ENCODE results near the gene BMP8B.
"Not testable (repeated sequence)": the region's sequence is repeated elsewhere in the genome, so short reads cannot be mapped to it uniquely, and the experiment has no call there.

BMP8B gene

DNA sequence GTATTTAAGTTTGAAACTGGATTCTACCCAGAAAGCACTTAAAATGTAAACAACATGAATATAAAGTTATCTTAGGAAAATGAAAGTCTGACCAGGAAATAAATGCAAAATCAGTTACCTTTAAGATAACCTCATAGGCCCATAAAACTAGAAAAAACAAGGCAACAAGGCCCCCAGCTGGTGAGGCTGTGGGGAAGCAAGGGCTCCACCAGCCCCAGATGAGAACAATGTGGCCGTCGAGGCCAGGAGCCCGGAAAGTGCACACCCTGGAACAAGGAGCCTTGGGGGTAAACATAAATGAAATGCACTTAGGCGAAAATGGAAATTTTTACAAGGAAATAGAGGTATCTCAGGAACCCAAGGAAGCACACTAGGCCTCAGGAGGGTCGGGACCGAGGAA lies 37.9 kb upstream of the BMP8B start:
- Histone ChIP-seq H3K36me3 (ENCODE audit: control insufficient read depth, insufficient read depth, low read length) (no peaks in the 10 kb centered on the region), H3K27me3 (replicated peaks; ENCODE audit: control insufficient read depth, insufficient read depth, low read length) (no peaks in the 10 kb centered on the region), H3K4me3 (replicated peaks; ENCODE audit: low read depth, low read length) (no peak overlapping the region)
- no peak for DNase-seq (ENCODE audit: extremely low read depth, insufficient read length)
- TF ChIP-seq, protein P1, sequence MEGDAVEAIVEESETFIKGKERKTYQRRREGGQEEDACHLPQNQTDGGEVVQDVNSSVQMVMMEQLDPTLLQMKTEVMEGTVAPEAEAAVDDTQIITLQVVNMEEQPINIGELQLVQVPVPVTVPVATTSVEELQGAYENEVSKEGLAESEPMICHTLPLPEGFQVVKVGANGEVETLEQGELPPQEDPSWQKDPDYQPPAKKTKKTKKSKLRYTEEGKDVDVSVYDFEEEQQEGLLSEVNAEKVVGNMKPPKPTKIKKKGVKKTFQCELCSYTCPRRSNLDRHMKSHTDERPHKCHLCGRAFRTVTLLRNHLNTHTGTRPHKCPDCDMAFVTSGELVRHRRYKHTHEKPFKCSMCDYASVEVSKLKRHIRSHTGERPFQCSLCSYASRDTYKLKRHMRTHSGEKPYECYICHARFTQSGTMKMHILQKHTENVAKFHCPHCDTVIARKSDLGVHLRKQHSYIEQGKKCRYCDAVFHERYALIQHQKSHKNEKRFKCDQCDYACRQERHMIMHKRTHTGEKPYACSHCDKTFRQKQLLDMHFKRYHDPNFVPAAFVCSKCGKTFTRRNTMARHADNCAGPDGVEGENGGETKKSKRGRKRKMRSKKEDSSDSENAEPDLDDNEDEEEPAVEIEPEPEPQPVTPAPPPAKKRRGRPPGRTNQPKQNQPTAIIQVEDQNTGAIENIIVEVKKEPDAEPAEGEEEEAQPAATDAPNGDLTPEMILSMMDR (IDR thresholded peaks at IDR 0.05; ENCODE audit: insufficient read depth, low read length, poor library complexity, severe bottlenecking) = peak; percentile 8

GRCh38 chr1:39825432-39825941 lies 36.8 kb upstream of the BMP8B start:
- no peaks in the 10 kb centered on the region for H3K36me3 ChIP-seq (ENCODE audit: control insufficient read depth, insufficient read depth, low read length)
- H3K27me3 ChIP-seq (replicated peaks; ENCODE audit: control insufficient read depth, insufficient read depth, low read length) = no peaks in the 10 kb centered on the region
- peak; percentile 64 for DNase-seq (ENCODE audit: extremely low read depth, insufficient read length)
- TF ChIP-seq, protein P1 (IDR thresholded peaks at IDR 0.05; ENCODE audit: insufficient read depth, low read length, poor library complexity, severe bottlenecking) = no peak
- no peak overlapping the region for H3K4me3 ChIP-seq (replicated peaks; ENCODE audit: low read depth, low read length)

DNA sequence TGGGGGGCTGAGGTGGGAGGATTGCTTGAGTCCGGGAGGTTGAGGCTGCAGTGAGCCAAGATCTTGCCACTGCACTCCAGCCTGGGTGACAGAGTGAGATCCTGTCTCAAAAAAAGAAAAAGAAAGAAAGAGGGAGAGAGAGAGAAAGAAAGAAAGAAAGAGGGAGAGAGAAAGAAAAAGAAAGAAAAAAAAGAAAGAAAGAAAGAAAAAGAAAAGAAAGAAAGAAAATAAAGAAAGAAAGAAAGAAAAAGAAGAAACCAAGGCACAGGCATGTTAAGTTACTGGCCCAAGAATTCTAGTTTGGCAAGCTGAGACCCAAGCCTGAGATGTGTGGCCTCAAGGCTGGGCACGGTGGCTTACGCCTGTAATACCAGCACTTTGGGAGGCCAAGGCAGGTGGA lies 34.8 kb upstream of the BMP8B start:
- not testable (repeated sequence) for H3K36me3 ChIP-seq (ENCODE audit: control insufficient read depth, insufficient read depth, low read length); H3K27me3 ChIP-seq (replicated peaks; ENCODE audit: control insufficient read depth, insufficient read depth, low read length); DNase-seq (ENCODE audit: extremely low read depth, insufficient read length); H3K4me3 ChIP-seq (replicated peaks; ENCODE audit: low read depth, low read length)

- Histone ChIP-seq H3K27me3 (replicated peaks; ENCODE audit: control insufficient read depth, insufficient read depth, low read length) (no peaks in the 10 kb centered on the region), H3K36me3 (ENCODE audit: control insufficient read depth, insufficient read depth, low read length) (no peaks in the 10 kb centered on the region), H3K4me3 (replicated peaks; ENCODE audit: low read depth, low read length) (no peak overlapping the region)
- DNase-seq (ENCODE audit: extremely low read depth, insufficient read length) = no peak
- TF ChIP-seq, protein P1 (IDR thresholded peaks at IDR 0.05; ENCODE audit: insufficient read depth, low read length, poor library complexity, severe bottlenecking) = no peak
These were observed 33.5 kb upstream of the BMP8B start for GRCh38 chr1:39822146-39822545.

- no peaks in the 10 kb centered on the region for H3K27me3 ChIP-seq (replicated peaks; ENCODE audit: control insufficient read depth, insufficient read depth, low read length)
- no peak overlapping the region for H3K4me3 ChIP-seq (replicated peaks; ENCODE audit: low read depth, low read length)
- DNase-seq (ENCODE audit: extremely low read depth, insufficient read length) = no peak
- TF ChIP-seq, protein P1 (IDR thresholded peaks at IDR 0.05; ENCODE audit: insufficient read depth, low read length, poor library complexity, severe bottlenecking) = no peak
- H3K36me3 ChIP-seq (ENCODE audit: control insufficient read depth, insufficient read depth, low read length) = no peaks in the 10 kb centered on the region
These were observed 30.6 kb upstream of the BMP8B start for GRCh38 chr1:39819091-39819812.

- TF ChIP-seq, protein P1 (IDR thresholded peaks at IDR 0.05; ENCODE audit: insufficient read depth, low read length, poor library complexity, severe bottlenecking) = no peak
- Histone ChIP-seq H3K36me3 (ENCODE audit: control insufficient read depth, insufficient read depth, low read length) (no peaks in the 10 kb centered on the region), H3K27me3 (replicated peaks; ENCODE audit: control insufficient read depth, insufficient read depth, low read length) (no peaks in the 10 kb centered on the region), H3K4me3 (replicated peaks; ENCODE audit: low read depth, low read length) (no peak overlapping the region)
- DNase-seq (ENCODE audit: extremely low read depth, insufficient read length) = no peak
These were observed 29.8 kb upstream of the BMP8B start for GRCh38 chr1:39818482-39818881.

All from GM06990 (cell line).